Heart left ventricle (tissue), 16 donors: ENCODE measurements around the gene BCL2. TPM values are rescaled to one million over a fixed set of nuclear protein-coding genes. Genes with fewer than 3 reads are reported as not detected.

Experiments
- ATAC-seq, 4 donors: fragments of 200-7000 bp; cut with Tn5 transposase; one replicate each; pipeline ENCODE4 v1.9.1; 2020 to 2022; ENCODE audit warnings: moderate library complexity in 4 of 4, mild to moderate bottlenecking in 3 of 4, moderate number of reproducible peaks in 1 of 4
- DNase-seq, 5 donors: peaks; one replicate each; pipeline ENCODE4 v3.0.0-alpha.2; 2020
- H3K27ac ChIP-seq, 12 donors: fragments of 200-600 bp; sonication (generic) in 4 of 12; one replicate each; pipeline versions ENCODE4 v1.5.0 to v1.8.0; 2016 to 2022; ENCODE audit warnings: mild to moderate bottlenecking in 2 of 12
- H3K27me3 ChIP-seq, 9 donors: fragments of 200-600 bp; sonication (generic) in 2 of 9; one replicate each; pipeline versions ENCODE4 v1.5.1 to v1.8.0; 2016 to 2022; ENCODE audit warnings: mild to moderate bottlenecking in 3 of 9
- H3K36me3 ChIP-seq, 9 donors: fragments of 200-600 bp; sonication (generic) in 2 of 9; one replicate each; pipeline versions ENCODE4 v1.5.0 to v1.8.0; 2018 to 2022; ENCODE audit warnings: mild to moderate bottlenecking in 2 of 9
- H3K4me1 ChIP-seq, 12 donors: fragments of 200-600 bp; sonication (generic) in 4 of 12; one replicate each; pipeline versions ENCODE4 v1.5.0 to v1.8.0; 2016 to 2022; ENCODE audit warnings: mild to moderate bottlenecking in 3 of 12
- H3K4me3 ChIP-seq, 12 donors: fragments of 200-600 bp; sonication (generic) in 4 of 12; one replicate each; pipeline versions ENCODE4 v1.5.0 to v1.8.0; 2017 to 2022; ENCODE audit warnings: mild to moderate bottlenecking in 9 of 12, moderate library complexity in 4 of 12
- H3K9me3 ChIP-seq, 12 donors: fragments of 200-600 bp; sonication (generic) in 4 of 12; one replicate each; pipeline versions ENCODE4 v1.5.0 to v1.8.0; 2016 to 2022; ENCODE audit warnings: mild to moderate bottlenecking in 1 of 12
- POLR2A ChIP-seq, 2 donors: fragments of 450-650 bp; IDR thresholded peaks; one replicate each; pipeline ENCODE4 v1.6.1; 2017; ENCODE audit warnings: antibody characterized with exemption in 2 of 2, mild to moderate bottlenecking in 2 of 2, moderate library complexity in 2 of 2
- WGBS, 4 donors: extraction: QIAGEN DNeasy Blood & Tissue Kit in 2 of 4; methylation state at CpG; one replicate each; pipeline versions ENCODE4 v1.1.5 to v1.1.7; 2013 to 2018; 5-methylcytosine and 5-hydroxymethylcytosine counted together
- intact Hi-C, 10 donors: fragments of 100-400 bp; cut with DNase I; formaldehyde crosslinking; loops; one replicate each; pipeline versions ENCODE4 v1.11.1 to v1.14.2; 2022
- long read RNA-seq, 3 donors: library from polyadenylated mRNA; unstranded; transcript quantifications; one replicate each; pipeline ENCODE4 v2.0.0, GENCODE V29; 2020 to 2021
- polyA plus RNA-seq, 2 donors: library from polyadenylated mRNA; stranded (reverse); fragments of 200-250 nt; gene quantifications; one replicate each; pipeline ENCODE4 v1.2.3, GENCODE V29; 2013
- total RNA-seq, 9 donors: library from RNA; depleted of rRNA in 2 of 9; stranded (reverse); fragments of >200 nt in 2 of 9; fragmentation: NEBNext Ultra II Directional in 3 of 9; extraction: Animal tissue kit (Norgen Biotek cat#: 25700) in 3 of 9; gene quantifications; one replicate each; pipeline versions ENCODE4 v1.1.0 to v1.2.4, GENCODE V29; 2016 to 2023
- TF ChIP-seq, protein P1 (sequence below), 12 donors: fragments of 200-600 bp; sonication (generic) in 4 of 12; IDR thresholded peaks; one replicate each; pipeline versions ENCODE4 v1.5.0 to v1.8.0; 2018 to 2022; ENCODE audit warnings: antibody characterized with exemption in 12 of 12, mild to moderate bottlenecking in 5 of 12
- donor health status: ischemic (EF 13 %, LVEDD 7.1; RV severe dilation, severe dysfunction).
- donor health status: healthy with polysubstance abuse.
- donor health status: DM: no; HTN: yes; CAD: no.
- donor health status: DM: no; HTN: no; CAD: no.
- donor health status: ischemic (EF 25% LVEDD 6.9; RV normal size, moderate dysfunction).
- donor health status: ischemic (EF 25% LVEDD 5.7; RV mildly dilated, moderate dysfunction).
- donor health status: healthy.
- donor health status: DM: yes; HTN: yes; CAD: no.
- donor health status: ischemic (EF 35%, LVEDD 5.7; RV mildly dilated, moderate dysfunction).
- donor health status: nonischemic (EF 11% LVEDD 7.7; RV severe dilation, severe dysfunction).
- donor health status: DM: yes; HTN: yes; CAD: no.
- donor health status: PGD.
- donor health status: ischemic (EF 29% LVEDD 5.4; RV normal size, mild dysfunction).
- donor health status: nonischemic (EF 23%, LVEDD 6.1; RV moderate dilation, normal function).

Gene BCL2
- total RNA-seq (10 to 100 TPM in 4 of 9 donors, 1 to 10 TPM in 5; 4.8 to 24.2 (median 9.1) TPM), polyA plus RNA-seq (1 to 10 TPM; 2.9 to 4.5 TPM)
- long read RNA-seq, donor 1, full-length matches to known transcripts: 1 of 1 reads
- long read RNA-seq, donor 1, partial matches to known transcripts: 0 of 1 reads
- long read RNA-seq, donor 1, other reads (novel, unspliced or antisense): 0 of 1 reads
- long read RNA-seq, donor 2, full-length matches to known transcripts: 1 of 1 reads
- long read RNA-seq, donor 2, partial matches to known transcripts: 0 of 1 reads
- long read RNA-seq, donor 2, other reads (novel, unspliced or antisense): 0 of 1 reads
- long read RNA-seq, donor 3, partial matches to known transcripts: 0 of 4 reads
- long read RNA-seq, donor 3, other reads (novel, unspliced or antisense): 2 of 4 reads

DNA sequence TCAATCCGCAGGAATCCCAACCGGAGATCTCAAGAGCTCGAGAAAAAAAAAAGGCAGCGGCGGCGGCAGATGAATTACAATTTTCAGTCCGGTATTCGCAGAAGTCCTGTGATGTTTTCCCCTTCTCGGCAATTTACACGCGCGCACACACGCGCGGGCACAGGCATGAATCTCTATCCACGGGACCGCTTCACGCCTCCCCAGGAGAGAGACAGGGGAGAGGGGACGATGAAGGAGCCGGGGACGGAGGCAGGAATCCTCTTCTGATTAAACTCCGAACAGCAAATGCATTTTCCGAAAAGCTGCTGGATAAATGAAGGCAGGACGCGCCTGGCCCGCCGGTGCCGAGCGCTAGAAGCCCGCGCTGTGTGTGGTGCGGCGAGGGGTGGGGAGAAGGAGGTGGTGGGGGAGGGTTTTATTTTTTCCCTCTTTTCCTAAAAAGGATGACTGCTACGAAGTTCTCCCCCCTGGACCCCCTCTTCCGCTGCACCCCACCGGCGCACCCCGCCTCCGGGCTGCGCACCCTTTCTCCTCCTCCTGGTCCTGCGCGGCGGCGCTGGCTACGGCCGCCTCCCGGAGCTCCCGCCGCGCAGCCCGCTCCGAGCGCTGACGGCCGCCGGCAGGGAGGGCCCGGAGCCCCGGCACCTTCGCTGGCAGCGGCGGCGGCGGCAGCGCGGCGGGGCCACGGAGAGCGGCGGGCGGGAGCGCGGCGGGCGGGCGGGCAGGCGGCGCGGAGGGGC, at the start of gene BCL2:
TSS of gene BCL2 (minus strand) at position 387 of the 740 bp plus-strand sequence.
- Histone ChIP-seq H3K9me3 (no peaks in the 10 kb centered on the region), H3K4me3 (peak within 1 kb of the TSS; percentile 64 to 92 (median 73)), H3K27me3 (peaks cover 0 to 11% (median 0%) of the 10 kb centered on the region in 9 donors), H3K27ac (peak within 1 kb of the TSS; percentile 41 to 89 (median 82)), H3K4me1 (peaks cover 0 to 55% (median 27%) of the 10 kb centered on the region in 12 donors), H3K36me3 (no peaks in the 10 kb centered on the region)
- DNase-seq (peak in 4 of 5 donors; percentile 30 to 72 (median 48)), ATAC-seq (peak in 3 of 4 donors; percentile 27 to 41 (median 33))
- intact Hi-C loops: loop anchor here in 7 of 10 donors (2.0 to 10.0 kb wide), 10 partner anchors 55 to 303 kb away; no protein-coding TSS in a partner anchor
- WGBS, 4 donors: 0 to 1% (median 0%) methylated on average over 54 to 78 of the region's 78 CpGs
- TF ChIP-seq, protein P1, sequence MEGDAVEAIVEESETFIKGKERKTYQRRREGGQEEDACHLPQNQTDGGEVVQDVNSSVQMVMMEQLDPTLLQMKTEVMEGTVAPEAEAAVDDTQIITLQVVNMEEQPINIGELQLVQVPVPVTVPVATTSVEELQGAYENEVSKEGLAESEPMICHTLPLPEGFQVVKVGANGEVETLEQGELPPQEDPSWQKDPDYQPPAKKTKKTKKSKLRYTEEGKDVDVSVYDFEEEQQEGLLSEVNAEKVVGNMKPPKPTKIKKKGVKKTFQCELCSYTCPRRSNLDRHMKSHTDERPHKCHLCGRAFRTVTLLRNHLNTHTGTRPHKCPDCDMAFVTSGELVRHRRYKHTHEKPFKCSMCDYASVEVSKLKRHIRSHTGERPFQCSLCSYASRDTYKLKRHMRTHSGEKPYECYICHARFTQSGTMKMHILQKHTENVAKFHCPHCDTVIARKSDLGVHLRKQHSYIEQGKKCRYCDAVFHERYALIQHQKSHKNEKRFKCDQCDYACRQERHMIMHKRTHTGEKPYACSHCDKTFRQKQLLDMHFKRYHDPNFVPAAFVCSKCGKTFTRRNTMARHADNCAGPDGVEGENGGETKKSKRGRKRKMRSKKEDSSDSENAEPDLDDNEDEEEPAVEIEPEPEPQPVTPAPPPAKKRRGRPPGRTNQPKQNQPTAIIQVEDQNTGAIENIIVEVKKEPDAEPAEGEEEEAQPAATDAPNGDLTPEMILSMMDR (IDR thresholded peaks at IDR 0.05): no peak
- TF ChIP-seq POLR2A (IDR thresholded peaks at IDR 0.05): no peak

DNA sequence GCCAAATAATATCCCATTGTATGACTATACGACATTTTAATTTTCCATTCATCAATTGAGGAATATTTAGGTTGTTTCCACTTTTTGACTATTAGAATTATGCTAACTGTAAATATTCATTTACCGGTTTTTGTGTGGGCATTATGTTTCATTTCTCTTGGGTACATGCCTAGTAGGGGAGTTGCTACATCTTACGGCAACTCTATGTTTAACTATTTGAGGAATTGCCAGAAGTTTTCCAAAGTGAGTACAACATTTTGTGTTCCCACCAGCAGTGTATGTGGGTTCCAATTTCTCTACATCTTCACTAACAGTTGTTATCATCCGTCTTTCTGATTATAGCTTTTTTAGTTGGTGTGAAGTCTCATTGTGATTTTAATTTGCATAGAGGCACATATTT, 49.0 kb upstream of the BCL2 start:
- intact Hi-C loops: loop anchor here in 7 of 10 donors (5.0 to 10.0 kb wide), 4 partner anchors 34 to 1181 kb away; partner anchors contain the start of genes VPS4B (in 6 of the 7), PIGN (in 1 of the 7) and RELCH (in 1 of the 7)

DNA sequence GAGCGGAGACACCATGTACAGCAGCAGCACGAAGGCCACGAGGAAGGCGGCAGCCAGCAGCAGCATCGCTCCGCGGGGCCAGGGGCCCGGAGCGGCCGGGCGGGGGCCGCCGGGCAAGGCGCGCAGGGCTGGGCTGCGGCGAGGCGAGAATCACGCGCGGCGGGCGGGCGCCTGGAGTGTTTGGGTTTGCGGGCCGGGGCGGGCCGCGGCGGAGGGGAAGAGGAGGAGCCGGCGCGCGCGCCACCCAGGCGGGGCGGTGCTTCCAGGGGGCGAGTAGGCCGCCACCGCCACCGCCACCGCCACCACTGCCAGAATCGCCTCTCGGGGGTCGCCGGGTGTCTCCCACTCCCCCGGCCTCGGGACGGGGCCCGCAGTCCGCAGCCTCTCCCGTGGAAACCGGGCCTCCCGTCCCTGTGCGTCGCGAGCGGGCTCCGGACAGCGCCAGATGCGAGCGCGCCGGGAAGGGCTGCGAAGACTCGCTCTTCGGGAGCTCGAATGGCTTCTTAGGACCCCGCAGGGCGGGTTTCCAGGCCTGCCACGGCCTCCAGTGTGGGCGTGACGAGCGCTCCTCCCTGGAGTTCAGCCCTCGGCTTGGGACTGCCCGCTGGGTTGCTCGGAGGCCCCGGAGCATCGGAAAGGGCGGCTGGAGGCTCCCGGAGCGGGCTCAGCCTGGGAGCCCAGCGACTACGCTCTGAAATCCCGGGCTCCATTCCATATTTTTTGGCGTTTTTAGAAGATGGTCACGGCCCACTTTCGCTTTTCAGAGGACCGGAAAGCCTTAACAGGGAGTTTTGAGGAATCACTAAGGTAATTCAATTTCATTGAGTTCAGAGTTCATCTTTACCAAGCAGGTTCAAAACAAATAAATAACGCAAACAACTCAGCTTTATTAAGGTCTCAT, 47.7 kb upstream of the BCL2 start, which contains the start of gene KDSR:
TSS of gene KDSR (minus strand) at position 154 of the 901 bp plus-strand sequence. CDS start at position 66, 88 bp downstream.
- intact Hi-C loops: loop anchor here in 9 of 10 donors (1.0 to 10.0 kb wide), 5 partner anchors 35 to 1180 kb away; partner anchors contain the start of genes VPS4B (in 9 of the 9), PIGN (in 1 of the 9) and RELCH (in 1 of the 9)
- no peaks in the 10 kb centered on the region for H3K27me3 ChIP-seq
- DNase-seq (peak; percentile 96 to 98 (median 97)), ATAC-seq (peak; percentile 97 to 99 (median 98))
- peak in 1 of 2 donors; percentile 77 for TF ChIP-seq POLR2A (IDR thresholded peaks at IDR 0.05)
- TF ChIP-seq, protein P1 (IDR thresholded peaks at IDR 0.05): peak in 2 of 12 donors; percentile 15
- H3K27ac ChIP-seq: peak within 1 kb of the TSS; percentile 88 to 100 (median 98)
- H3K4me1 ChIP-seq: peaks cover 0 to 30% (median 16%) of the 10 kb centered on the region in 12 donors
- peak within 1 kb of the TSS; percentile 77 to 98 (median 92) for H3K4me3 ChIP-seq
- peaks cover 0 to 7% (median 6%) of the 10 kb centered on the region in 9 donors for H3K36me3 ChIP-seq
- 0 to 1% (median 0%) methylated on average over 13 to 90 of the region's 90 CpGs for WGBS, 4 donors
- H3K9me3 ChIP-seq: no peaks in the 10 kb centered on the region

More for the DNA sequence above, 49.0 kb upstream of the BCL2 start:
- Histone ChIP-seq H3K27ac (no peak overlapping the region), H3K27me3 (no peaks in the 10 kb centered on the region), H3K4me1 (peaks cover 0 to 30% (median 16%) of the 10 kb centered on the region in 12 donors), H3K36me3 (no peaks in the 10 kb centered on the region), H3K4me3 (peak overlapping the region in 7 of 12 donors; percentile 77 to 97 (median 91)), H3K9me3 (no peaks in the 10 kb centered on the region)
- WGBS, 4 donors: 71 to 85% (median 81%) methylated on average over 4 of the region's 4 CpGs
- TF ChIP-seq, protein P1 (IDR thresholded peaks at IDR 0.05): no peak
- TF ChIP-seq POLR2A (IDR thresholded peaks at IDR 0.05): no peak
- ATAC-seq (no peak), DNase-seq (no peak)
